Muscle of arm (tissue), 12 donors: ENCODE results near the gene CCDC73. TPM values are rescaled to one million over a fixed set of nuclear protein-coding genes. Genes with fewer than 3 reads are reported as not detected.

Source experiments
- polyA plus RNA-seq, 12 donors: library from polyadenylated mRNA; unstranded; fragments of 120-200 nt; gene quantifications; one replicate each; pipeline ENCODE4 v1.2.1, GENCODE V29; 2013; ENCODE audit not compliant: insufficient read length in 12 of 12

CCDC73 gene
- polyA plus RNA-seq, 12 donors: 0.04 to 1.3 (median 0.08) TPM; not detected in 5

Other genes with a start within 250 kb of the CCDC73 start
- 100 to 1,000 TPM in 11 of 12 donors, not detected in 1; 336 to 418 (median 380) TPM for gene EIF3M, start 210.8 kb downstream of the CCDC73 start, polyA plus RNA-seq
- 10 to 100 TPM in 1 of 12 donors, 1 to 10 TPM in 2, under 1 TPM in 7, not detected in 2; 0.12 to 11.8 (median 0.22) TPM for gene PRRG4, start 35.3 kb upstream of the CCDC73 start, polyA plus RNA-seq
- gene QSER1, start 98.1 kb upstream of the CCDC73 start, polyA plus RNA-seq: 10 to 100 TPM in 11 of 12 donors, not detected in 1; 16.8 to 32.8 (median 26.6) TPM
- 10 to 100 TPM in 10 of 12 donors, 1 to 10 TPM in 1, not detected in 1; 9.5 to 27.1 (median 16.3) TPM for gene DEPDC7, start 221.2 kb upstream of the CCDC73 start, polyA plus RNA-seq
- 10 to 100 TPM in 10 of 12 donors, 1 to 10 TPM in 1, not detected in 1; 8.8 to 21.1 (median 12.2) TPM for gene TCP11L1, start 244.9 kb upstream of the CCDC73 start, polyA plus RNA-seq